Lower leg skin (tissue), 3 donors: ENCODE results near the gene SLC1A4.

Source experiments
- POLR2A ChIP-seq, 2 donors: fragments of 450-650 bp; IDR thresholded peaks; one replicate each; pipeline ENCODE4 v1.6.1; 2016 to 2017; ENCODE audit warnings: antibody characterized with exemption in 2 of 2, mild to moderate bottlenecking in 1 of 2, moderate library complexity in 1 of 2
- TF ChIP-seq, protein P1 (sequence below), 3 donors: fragments of 450-650 bp; IDR thresholded peaks; one replicate each; pipeline ENCODE4 v1.5.1; 2016; ENCODE audit warnings: antibody characterized with exemption in 3 of 3, mild to moderate bottlenecking in 3 of 3, moderate library complexity in 2 of 3

- TF ChIP-seq, protein P1, sequence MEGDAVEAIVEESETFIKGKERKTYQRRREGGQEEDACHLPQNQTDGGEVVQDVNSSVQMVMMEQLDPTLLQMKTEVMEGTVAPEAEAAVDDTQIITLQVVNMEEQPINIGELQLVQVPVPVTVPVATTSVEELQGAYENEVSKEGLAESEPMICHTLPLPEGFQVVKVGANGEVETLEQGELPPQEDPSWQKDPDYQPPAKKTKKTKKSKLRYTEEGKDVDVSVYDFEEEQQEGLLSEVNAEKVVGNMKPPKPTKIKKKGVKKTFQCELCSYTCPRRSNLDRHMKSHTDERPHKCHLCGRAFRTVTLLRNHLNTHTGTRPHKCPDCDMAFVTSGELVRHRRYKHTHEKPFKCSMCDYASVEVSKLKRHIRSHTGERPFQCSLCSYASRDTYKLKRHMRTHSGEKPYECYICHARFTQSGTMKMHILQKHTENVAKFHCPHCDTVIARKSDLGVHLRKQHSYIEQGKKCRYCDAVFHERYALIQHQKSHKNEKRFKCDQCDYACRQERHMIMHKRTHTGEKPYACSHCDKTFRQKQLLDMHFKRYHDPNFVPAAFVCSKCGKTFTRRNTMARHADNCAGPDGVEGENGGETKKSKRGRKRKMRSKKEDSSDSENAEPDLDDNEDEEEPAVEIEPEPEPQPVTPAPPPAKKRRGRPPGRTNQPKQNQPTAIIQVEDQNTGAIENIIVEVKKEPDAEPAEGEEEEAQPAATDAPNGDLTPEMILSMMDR (IDR thresholded peaks at IDR 0.05) = no peak
- no peak for TF ChIP-seq POLR2A (IDR thresholded peaks at IDR 0.05)
Observed at GRCh38 chr2:64947885-64948284, 41.3 kb upstream of the SLC1A4 start.
